ENCODE data around the gene ENO1.

GRCh38 chr1:8908388-8909151 is 30.1 kb upstream of the ENO1 start:
- TF ChIP-seq POLR2AphosphoS5 (IDR thresholded peaks at IDR 0.05; ENCODE audit: low read depth, low read length) (no peak), POU2F2 (IDR thresholded peaks at IDR 0.05; ENCODE audit: low read depth, low read length) (no peak), POLR2A (IDR thresholded peaks at IDR 0.05; ENCODE audit: low read depth, low read length) (no peak), TAF1 (IDR thresholded peaks at IDR 0.05; ENCODE audit: low read depth, low read length) (no peak)
